Measurements from ENCODE around the gene CHRDL2.

The CHRDL2 gene

GRCh38 chr11:74677131-74677530 lies 54.1 kb downstream of the CHRDL2 start:
- TF ChIP-seq CTCF (IDR thresholded peaks at IDR 0.05), result no peak
- DNase-seq (ENCODE audit: low spot score), result peak; percentile 71
- no peak overlapping the region for H3K4me3 ChIP-seq
- no peak overlapping the region for H3K27ac ChIP-seq

GRCh38 chr11:74676596-74676995 lies 54.6 kb downstream of the CHRDL2 start:
- TF ChIP-seq CTCF (IDR thresholded peaks at IDR 0.05), result no peak
- Histone ChIP-seq H3K27ac (no peak overlapping the region), H3K4me3 (no peak overlapping the region)
- peak; percentile 59 for DNase-seq (ENCODE audit: low spot score)

- no peak for TF ChIP-seq CTCF (IDR thresholded peaks at IDR 0.05)
Measured at GRCh38 chr11:74675761-74676160, 55.5 kb downstream of the CHRDL2 start.

GRCh38 chr11:74673693-74674360 lies 57.4 kb downstream of the CHRDL2 start:
- no peak for DNase-seq (ENCODE audit: low spot score)
- Histone ChIP-seq H3K27ac (peak overlapping the region; percentile 76 to 91), H3K4me3 (no peak overlapping the region)
- no peak for TF ChIP-seq CTCF (IDR thresholded peaks at IDR 0.05)

More at GRCh38 chr11:74675761-74676160, 55.5 kb downstream of the CHRDL2 start:
- Histone ChIP-seq H3K27ac (no peak overlapping the region), H3K4me3 (no peak overlapping the region)
- no peak for DNase-seq (ENCODE audit: low spot score)

GRCh38 chr11:74672956-74673692 lies 58.1 kb downstream of the CHRDL2 start:
- TF ChIP-seq CTCF (IDR thresholded peaks at IDR 0.05), result no peak
- Histone ChIP-seq H3K4me3 (peak overlapping the region; percentile 42), H3K27ac (peak overlapping the region; percentile 76 to 91)
- DNase-seq (ENCODE audit: low spot score), result peak; percentile 88

GRCh38 chr11:74672332-74672955 lies 58.8 kb downstream of the CHRDL2 start:
- TF ChIP-seq CTCF (IDR thresholded peaks at IDR 0.05), result no peak
- Histone ChIP-seq H3K27ac (peak overlapping the region; percentile 76 to 91), H3K4me3 (no peak overlapping the region)
- DNase-seq (ENCODE audit: low spot score), result no peak

All from coronary artery (tissue), 2 donors.